Measurements from ENCODE around the gene UQCRH. TPM values are rescaled to one million over a fixed set of nuclear protein-coding genes. Genes with fewer than 3 reads are reported as not detected.
A peak's percentile ranks its signal among the peaks of the same experiment; 100 is the strongest.

Gene UQCRH
- total RNA-seq, 2 donors from 2014 or later, result 375 to 400 TPM

DNA sequence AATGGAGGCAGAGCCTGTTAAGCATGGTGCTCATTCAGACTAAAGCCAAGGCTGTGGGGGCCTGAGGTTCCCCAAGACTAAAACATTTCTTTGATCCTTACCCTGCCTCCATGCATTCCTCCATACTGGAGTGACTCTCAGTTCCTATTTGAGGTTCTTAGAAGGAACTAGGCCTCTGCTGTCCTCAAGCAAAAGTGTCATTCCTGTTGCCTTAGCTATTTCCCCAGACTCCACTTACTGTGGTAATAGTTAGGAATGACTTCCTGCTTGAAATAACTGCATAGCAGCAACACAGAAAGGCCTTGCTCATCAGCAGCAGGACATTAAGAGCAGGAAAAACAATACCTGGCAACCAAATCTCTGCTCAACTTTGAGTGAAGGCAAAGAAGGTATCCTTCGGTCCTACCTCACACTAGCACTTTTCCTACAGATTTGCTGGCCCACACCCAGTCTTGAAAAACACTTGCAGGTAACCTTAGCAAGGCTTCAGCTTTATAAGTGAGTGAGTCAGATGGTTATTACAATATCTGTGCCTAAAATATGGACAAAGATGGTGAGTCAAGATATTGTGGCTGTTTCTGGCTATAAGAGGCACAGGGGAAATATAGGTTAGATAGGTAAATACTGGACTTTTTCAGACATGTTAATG is 14.9 kb upstream of the UQCRH start:
- TF ChIP-seq, protein P1, sequence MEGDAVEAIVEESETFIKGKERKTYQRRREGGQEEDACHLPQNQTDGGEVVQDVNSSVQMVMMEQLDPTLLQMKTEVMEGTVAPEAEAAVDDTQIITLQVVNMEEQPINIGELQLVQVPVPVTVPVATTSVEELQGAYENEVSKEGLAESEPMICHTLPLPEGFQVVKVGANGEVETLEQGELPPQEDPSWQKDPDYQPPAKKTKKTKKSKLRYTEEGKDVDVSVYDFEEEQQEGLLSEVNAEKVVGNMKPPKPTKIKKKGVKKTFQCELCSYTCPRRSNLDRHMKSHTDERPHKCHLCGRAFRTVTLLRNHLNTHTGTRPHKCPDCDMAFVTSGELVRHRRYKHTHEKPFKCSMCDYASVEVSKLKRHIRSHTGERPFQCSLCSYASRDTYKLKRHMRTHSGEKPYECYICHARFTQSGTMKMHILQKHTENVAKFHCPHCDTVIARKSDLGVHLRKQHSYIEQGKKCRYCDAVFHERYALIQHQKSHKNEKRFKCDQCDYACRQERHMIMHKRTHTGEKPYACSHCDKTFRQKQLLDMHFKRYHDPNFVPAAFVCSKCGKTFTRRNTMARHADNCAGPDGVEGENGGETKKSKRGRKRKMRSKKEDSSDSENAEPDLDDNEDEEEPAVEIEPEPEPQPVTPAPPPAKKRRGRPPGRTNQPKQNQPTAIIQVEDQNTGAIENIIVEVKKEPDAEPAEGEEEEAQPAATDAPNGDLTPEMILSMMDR (conservative IDR thresholded peaks at IDR 0.05), result no peak
- 88 to 90% methylated on average over 1 of the region's 1 CpG for WGBS, 2 experiments (ENCODE audit: insufficient coverage in 1 of 2, insufficient read length in 1 of 2)
- Mint-ChIP-seq H3K27me3 (ENCODE audit: insufficient read depth) (no peaks in the 10 kb centered on the region), H3K27ac (no peak overlapping the region), H3K4me3 (no peak overlapping the region), H3K9me3 (no peaks in the 10 kb centered on the region), H3K36me3 (ENCODE audit: low read depth) (peaks cover 54% of the 10 kb centered on the region), H3K4me1 (no peaks in the 10 kb centered on the region)
- no peaks in the 10 kb centered on the region for H3K9me3 ChIP-seq (ENCODE audit: control insufficient read depth, low read length)
- no peaks in the 10 kb centered on the region for H3K27me3 ChIP-seq (ENCODE audit: control insufficient read depth, insufficient read depth, low read length, poor library complexity, severe bottlenecking)
- H3K36me3 ChIP-seq (ENCODE audit: control insufficient read depth, insufficient read depth, low read length), result peaks cover 78% of the 10 kb centered on the region
- no peaks in the 10 kb centered on the region for H3K4me1 ChIP-seq (ENCODE audit: control insufficient read depth, insufficient read depth, low read length)
- H3K27ac ChIP-seq (ENCODE audit: low read depth, low read length), result peak overlapping the region; percentile 29
- H3K4me3 ChIP-seq (ENCODE audit: low read length), result no peak overlapping the region
- DNase-seq, result no peak
- H3K9ac ChIP-seq (ENCODE audit: extremely low read depth, low read length, poor library complexity, severe bottlenecking), result no peak overlapping the region

- Mint-ChIP-seq H3K27ac (no peak overlapping the region), H3K36me3 (ENCODE audit: low read depth) (peaks cover 53% of the 10 kb centered on the region), H3K9me3 (no peaks in the 10 kb centered on the region), H3K4me3 (no peak overlapping the region), H3K4me1 (no peaks in the 10 kb centered on the region), H3K27me3 (ENCODE audit: insufficient read depth) (no peaks in the 10 kb centered on the region)
- H3K9ac ChIP-seq (ENCODE audit: extremely low read depth, low read length, poor library complexity, severe bottlenecking), result no peak overlapping the region
- H3K27me3 ChIP-seq (ENCODE audit: control insufficient read depth, insufficient read depth, low read length, poor library complexity, severe bottlenecking), result no peaks in the 10 kb centered on the region
- H3K4me1 ChIP-seq (ENCODE audit: control insufficient read depth, insufficient read depth, low read length), result no peaks in the 10 kb centered on the region
- TF ChIP-seq, protein P1 (conservative IDR thresholded peaks at IDR 0.05), result no peak
- DNase-seq, result no peak
- H3K36me3 ChIP-seq (ENCODE audit: control insufficient read depth, insufficient read depth, low read length), result peaks cover 80% of the 10 kb centered on the region
- WGBS, 2 experiments (ENCODE audit: insufficient coverage in 1 of 2, insufficient read length in 1 of 2), result 88 to 97% methylated on average over 5 of the region's 5 CpGs
- no peak overlapping the region for H3K4me3 ChIP-seq (ENCODE audit: low read length)
- H3K27ac ChIP-seq (ENCODE audit: low read depth, low read length), result no peak overlapping the region
- H3K9me3 ChIP-seq (ENCODE audit: control insufficient read depth, low read length), result no peaks in the 10 kb centered on the region
These were observed 14.4 kb upstream of the UQCRH start for GRCh38 chr1:46289134-46289494.

DNA sequence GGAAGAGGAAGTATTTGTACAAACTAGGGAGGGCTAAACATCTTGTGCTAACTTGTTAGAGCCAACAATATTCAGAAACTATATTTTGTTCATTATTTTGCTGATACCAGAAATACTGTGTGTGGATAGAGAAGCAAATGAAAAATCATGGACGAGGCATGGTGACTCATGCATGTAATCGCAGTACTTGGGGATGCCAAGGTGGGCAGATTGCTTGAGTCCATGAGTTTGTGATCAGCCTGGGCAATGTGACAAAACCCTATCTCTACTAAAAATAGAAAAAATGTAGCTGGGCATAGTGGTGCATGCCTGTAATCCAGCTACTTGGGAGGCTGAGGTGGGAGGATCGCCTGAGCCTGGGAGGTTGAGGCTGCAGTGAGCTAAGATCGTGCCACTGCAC is 13.5 kb upstream of the UQCRH start:
- no peak for DNase-seq
- H3K9me3 ChIP-seq (ENCODE audit: control insufficient read depth, low read length), result no peaks in the 10 kb centered on the region
- TF ChIP-seq, protein P1 (conservative IDR thresholded peaks at IDR 0.05), result no peak
- peaks cover 80% of the 10 kb centered on the region for H3K36me3 ChIP-seq (ENCODE audit: control insufficient read depth, insufficient read depth, low read length)
- H3K27me3 ChIP-seq (ENCODE audit: control insufficient read depth, insufficient read depth, low read length, poor library complexity, severe bottlenecking), result no peaks in the 10 kb centered on the region
- Mint-ChIP-seq H3K4me3 (no peak overlapping the region), H3K27me3 (ENCODE audit: insufficient read depth) (no peaks in the 10 kb centered on the region), H3K36me3 (ENCODE audit: low read depth) (peaks cover 51% of the 10 kb centered on the region), H3K4me1 (no peaks in the 10 kb centered on the region), H3K9me3 (no peaks in the 10 kb centered on the region), H3K27ac (peak overlapping the region; percentile 32)
- no peak overlapping the region for H3K27ac ChIP-seq (ENCODE audit: low read depth, low read length)
- 73 to 87% methylated on average over 3 to 4 of the region's 4 CpGs for WGBS, 2 experiments (ENCODE audit: insufficient coverage in 1 of 2, insufficient read length in 1 of 2)
- no peaks in the 10 kb centered on the region for H3K4me1 ChIP-seq (ENCODE audit: control insufficient read depth, insufficient read depth, low read length)
- H3K9ac ChIP-seq (ENCODE audit: extremely low read depth, low read length, poor library complexity, severe bottlenecking), result no peak overlapping the region
- no peak overlapping the region for H3K4me3 ChIP-seq (ENCODE audit: low read length)

Data from endodermal cell (in vitro differentiated cells).